ENCODE results near the gene MOK.
"Not testable (repeated sequence)": the region's sequence is repeated elsewhere in the genome, so short reads cannot be mapped to it uniquely, and the experiment has no call there.

Gene MOK

DNA sequence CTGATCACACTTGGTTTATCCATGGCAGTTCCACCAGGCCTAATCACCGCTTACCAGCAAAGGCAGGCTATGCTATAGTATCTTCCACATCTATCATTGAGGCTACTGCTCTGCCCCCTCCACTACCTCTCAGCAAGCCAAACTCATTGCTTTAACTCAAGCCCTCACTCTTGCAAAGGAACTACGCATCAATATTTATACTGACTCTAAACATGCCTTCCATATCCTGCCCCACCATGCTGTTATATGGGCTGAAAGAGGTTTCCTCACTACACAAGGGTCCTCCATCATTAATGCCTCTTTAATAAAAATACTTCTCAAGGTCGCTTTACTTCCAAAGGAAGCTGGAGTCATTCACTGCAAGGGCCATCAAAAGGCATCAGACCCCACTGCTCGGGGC, 61.2 kb downstream of the MOK start:
- not testable (repeated sequence) for DNase-seq

- no peak for DNase-seq
These were observed 63.8 kb downstream of the MOK start for GRCh38 chr14:102241147-102241546.

DNA sequence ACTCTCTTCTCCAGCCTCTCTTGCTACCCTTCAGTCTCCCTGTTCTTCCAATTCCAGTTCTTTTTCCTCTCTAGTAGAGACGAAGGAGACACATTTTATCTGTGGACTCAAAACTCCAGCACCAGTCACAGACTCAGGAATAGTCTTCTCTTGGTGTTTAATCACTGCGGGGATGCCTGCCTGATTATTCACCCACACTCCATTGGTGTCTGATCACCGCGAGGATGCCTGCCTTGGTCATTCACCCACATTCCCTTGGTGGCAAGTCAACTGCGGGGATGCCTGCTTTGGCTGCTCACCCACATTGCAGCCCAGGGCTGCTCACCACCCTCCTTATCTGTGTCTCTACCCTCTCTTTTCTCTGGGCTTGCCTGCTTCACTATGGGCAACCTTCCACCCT, 64.5 kb downstream of the MOK start:
- not testable (repeated sequence) for DNase-seq

- no peak for DNase-seq
These were observed 65.7 kb downstream of the MOK start for GRCh38 chr14:102239231-102239630.

- DNase-seq, result no peak
These were observed 66.2 kb downstream of the MOK start for GRCh38 chr14:102238766-102239165.

DNA sequence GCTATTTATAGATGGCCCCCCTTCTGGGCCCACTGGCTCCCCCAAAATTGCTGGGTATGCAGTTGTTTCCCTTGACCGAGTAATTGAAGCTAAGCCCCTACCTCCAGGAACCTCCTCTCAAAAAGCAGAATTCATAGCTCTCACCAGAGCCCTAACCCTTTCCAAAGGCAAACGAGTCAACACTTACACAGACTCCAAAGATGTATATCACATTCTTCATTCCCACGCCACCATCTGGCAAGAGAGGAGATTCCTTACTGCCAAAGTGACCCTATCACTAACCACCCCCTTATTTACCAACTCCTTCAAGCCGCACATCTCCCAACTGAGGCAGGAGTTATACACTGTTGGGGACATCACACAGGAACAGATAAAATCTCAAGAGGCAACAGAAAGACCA, 66.8 kb downstream of the MOK start:
- no peak for DNase-seq

DNA sequence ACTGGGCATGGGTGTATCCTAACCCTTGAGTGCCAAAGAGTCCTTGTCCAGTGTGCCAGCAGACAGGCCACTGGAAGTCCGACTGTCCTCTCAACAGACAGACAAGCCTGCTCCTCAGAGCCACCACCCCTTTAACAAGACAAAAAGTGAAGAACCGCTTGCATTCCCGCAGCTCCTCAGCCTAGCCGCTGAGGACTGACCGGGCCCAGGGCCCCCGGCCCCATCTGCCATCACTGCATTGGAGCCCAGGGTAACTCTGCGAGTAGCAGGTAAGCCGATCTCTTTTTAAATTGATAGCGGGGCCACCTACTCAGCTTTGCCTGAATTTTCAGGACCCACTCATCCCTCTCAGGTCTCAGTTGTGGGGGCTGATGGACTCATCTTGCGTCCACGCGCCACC, 68.9 kb downstream of the MOK start:
- no peak for DNase-seq

DNA sequence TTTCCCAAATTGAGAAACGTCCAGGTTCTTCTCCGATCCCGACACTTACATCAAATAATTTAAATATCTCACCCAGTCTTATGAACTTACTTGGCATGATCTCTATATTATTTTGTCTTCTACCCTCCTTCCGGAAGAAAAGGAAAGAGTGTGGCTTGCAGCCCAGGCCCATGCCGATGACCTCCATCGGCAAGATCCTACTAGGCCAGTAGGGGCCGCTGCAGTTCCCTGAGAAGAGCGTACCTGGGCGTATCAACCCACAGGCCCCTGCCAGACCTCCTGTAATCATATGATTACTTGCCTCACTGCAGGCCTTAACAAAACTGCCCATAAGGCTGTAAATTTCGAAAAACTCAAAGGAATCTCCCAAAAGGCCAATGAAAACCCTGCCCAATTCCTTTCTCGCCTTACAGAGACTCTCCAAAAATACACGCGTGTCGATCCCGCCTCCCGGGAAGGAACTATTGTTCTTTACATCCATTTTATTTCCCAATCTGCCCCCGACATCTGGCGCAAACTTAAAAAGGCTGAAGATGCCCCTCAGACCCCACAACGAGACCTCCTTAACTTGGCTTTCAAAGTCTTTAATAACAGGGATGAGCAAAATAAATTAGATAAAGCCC, 69.6 kb downstream of the MOK start:
- DNase-seq, result peak; percentile 81

DNA sequence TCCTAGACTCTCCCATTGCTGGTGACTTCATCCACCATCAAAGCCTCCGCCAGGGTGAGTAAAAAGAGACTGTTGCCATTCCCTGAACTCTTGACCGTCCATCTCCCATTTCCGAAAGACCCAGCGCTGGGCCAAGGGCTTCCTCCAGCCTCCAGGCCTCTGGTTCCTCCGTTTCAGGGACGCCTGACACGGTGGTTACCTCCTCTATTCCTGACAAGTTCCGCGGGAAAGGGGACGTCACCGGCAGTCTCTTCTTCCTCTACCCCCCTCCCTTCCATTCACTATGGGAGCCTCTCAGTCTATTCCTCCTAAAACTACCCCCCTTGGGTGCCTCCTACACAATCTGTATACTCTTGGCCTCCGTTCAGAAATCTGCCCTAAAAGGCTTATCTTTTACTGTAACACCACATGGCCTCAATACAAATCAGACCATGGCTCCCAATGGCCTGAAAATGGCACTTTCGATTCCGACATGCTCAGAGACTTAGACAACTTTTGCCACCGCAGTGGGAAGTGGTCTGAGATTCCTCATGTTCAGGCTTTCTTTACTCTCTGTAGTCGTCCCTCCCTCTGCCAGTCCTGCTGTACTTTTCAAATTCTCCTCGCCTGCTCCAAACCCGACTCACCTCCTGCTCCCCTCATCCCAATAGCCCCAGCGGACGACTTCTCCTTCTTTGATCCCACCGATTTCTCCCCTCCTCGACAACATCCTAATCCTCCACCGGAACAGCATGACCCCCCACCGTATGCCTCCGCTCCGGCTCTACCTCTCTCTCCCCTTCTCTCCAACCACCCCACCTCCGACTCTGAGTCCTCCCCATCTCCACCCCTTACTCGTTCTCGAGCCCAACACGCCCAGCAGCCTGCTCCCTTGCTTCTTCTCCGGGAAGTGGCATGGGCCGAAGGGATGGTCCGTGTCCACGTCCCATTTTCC, 70.4 kb downstream of the MOK start:
- DNase-seq, result no peak

GRCh38 chr14:102233081-102233480, 71.9 kb downstream of the MOK start:
- DNase-seq, result no peak

GRCh38 chr14:102232348-102232625, 72.7 kb downstream of the MOK start:
- DNase-seq, result no peak

GRCh38 chr14:102231476-102232347, 73.3 kb downstream of the MOK start:
- DNase-seq, result no peak

DNA sequence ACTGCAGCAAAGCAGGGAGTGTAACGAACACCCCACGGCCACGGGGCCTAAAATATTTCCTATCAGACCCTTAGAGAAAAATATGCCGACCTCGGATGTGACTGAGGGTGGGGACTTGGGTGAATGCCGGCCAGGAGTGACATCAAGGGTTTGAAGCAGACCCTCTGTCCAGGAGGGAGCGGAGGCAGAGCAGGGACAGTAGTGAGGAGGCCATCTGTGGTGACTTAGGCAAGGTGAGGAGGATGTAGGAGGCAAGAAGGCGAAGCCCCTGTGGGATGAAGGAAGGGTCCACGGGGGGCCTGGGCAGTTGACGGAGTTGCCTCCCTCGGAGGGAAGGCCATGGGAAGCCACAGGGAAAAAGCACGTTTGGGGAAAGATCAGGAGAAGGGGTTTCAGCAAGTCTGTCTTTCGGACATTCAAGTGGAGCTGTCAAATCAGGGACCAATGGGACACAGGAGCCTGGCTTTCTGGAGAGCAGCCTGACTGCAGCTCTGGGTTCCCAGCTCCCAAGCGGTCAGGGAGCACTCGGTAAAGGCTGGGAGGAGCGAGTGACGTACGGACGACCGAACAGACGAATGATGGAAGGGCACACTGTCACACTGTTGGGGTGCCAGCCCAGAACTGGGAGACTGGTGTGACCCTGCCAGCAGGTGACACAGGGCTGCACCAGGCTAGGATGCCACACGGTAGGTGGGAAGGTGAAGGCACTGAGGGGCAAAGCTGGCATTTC, 74.3 kb downstream of the MOK start:
- DNase-seq, result no peak

DNA sequence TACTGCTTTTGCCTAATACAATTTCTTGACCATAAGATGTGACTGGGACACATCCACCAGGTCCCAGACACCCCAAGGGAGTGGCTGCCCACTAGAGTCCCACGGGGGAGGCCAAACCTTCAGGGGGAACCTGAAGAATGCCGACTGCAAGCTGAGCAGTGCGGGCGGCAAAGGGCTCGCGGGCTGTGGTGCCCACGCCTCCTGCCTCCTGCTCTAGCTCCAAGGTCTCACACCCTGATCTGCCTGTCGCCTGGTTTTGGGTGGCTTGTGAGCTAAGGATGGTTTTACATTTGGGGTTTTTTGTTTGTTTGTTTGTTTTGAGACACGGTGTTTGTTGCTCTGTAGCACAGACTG, 75.2 kb downstream of the MOK start:
- DNase-seq, result no peak

- no peak for DNase-seq
These were observed 75.8 kb downstream of the MOK start for GRCh38 chr14:102229071-102229738.

DNA sequence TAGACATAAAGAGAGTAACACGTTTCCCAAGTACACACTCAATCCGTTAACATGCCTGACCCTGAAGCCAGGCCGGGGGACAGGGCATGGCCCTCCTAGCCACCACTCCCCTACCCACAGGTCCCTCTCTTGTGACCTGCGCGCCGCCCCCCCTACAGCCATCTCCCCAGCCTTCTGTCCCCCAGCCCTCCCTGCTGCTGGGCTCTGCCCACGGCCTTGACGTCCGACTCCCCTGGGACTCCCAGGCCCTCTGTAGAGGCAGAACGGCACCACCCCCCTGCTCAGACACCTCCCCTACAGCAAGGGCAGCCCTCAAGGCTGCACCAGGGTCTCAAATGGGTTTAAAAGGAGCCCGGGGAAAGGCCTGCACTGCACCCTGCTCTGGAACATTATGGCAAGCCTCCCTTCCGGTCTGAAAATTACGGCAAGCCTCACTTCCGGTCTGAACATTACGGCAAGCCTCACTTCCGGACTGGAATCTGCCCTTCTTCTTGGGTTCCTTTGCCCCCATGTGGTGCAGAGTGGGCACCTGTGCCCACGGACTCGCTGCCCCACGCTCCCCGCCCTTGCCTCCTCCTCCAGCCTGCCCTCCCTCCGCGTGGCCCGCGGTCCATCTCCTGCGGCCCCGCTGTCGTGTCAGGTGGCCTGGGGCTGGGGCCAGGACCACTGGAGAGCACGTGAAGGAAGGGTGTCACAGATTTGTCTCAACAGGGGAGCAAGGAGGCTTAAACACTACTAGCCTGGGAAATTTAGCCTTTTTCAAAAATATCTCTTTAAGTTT, 77.6 kb downstream of the MOK start:
- no peak for DNase-seq

- no peak for DNase-seq
These were observed 78.4 kb downstream of the MOK start for GRCh38 chr14:102226356-102227125.

DNA sequence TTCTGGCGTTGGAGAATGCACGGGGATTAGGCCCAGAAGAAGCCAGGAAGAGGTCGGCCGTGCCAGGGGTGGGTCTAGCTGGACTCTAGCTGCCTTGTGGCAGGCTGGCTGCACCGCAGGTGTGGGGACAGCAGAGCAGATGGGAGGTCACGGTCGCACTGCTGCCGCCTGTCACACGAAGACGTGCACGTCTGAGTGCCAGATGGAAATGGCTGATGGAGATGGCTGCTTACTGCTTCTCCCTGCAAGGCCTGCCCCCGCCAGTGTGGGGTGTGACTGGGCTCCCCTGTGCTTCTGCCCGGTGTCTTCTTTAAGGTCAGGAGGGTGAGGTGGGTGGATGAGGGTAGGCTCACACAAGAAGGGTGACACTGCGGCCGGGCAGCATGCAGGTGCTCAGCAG, 79.0 kb downstream of the MOK start:
- DNase-seq, result no peak

DNA sequence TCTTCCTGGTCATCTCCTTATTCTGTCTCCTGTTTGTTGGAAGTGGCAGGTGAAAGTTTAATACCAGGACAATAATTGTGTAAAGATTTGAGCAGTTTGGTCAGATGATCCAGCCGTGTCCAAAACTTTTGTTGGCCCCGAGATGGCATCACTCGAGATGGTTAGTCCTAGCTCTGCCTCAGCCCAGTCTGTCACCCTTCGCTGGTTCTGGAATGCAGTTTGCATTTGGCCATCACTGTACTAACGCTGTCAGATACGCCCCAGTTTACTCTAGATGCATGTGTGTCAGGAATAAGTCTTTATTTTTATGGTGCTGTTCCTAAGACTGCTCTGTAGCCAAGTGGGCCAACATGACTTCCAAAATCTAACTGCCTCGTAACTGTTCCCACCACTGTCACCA, 79.6 kb downstream of the MOK start:
- no peak for DNase-seq

DNA sequence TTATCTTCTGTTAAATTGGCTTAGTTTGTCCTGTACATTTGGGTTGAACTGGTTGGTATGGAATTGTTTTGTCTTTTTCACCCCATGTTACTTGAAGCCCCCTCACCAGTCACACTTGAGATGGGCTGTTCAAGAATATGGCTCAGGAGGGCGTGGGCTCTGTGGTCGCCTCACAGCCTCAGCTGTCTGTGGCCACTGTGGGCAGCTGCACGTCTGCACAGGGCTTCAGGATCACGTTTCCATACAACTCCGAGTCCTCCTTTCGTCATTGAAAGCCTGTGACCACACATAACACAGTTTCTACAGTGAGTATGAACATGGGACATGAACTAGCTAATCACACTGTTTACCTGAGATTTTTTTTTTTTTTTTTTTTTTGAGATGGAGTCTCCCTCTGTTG, 81.3 kb downstream of the MOK start:
- no peak for DNase-seq

- no peak for DNase-seq
These were observed 82.2 kb downstream of the MOK start for GRCh38 chr14:102222751-102223150.

All from activated CD4-positive, alpha-beta T cell treated with anti-CD3 and anti-CD28 coated beads, Interleukin-2, amount 50 U/mL, for 16 hours (primary cell).